PC-9 (cell line): ENCODE data around the gene MMP19. TPM values are rescaled to one million over a fixed set of nuclear protein-coding genes. Genes with fewer than 3 reads are reported as not detected.
A peak's percentile ranks its signal among the peaks of the same experiment; 100 is the strongest.

Experiments used
- BruUV-seq: library from RNA; stranded (reverse); fragments of 400-500 nt; replicated peaks from 2 replicates; lab custom pipeline; 2021; lab: Mats Ljungman, UMichigan
- CTCF ChIA-PET: fragments of 300-600 bp; sonication (Branson Sonifier 250); formaldehyde crosslinking; loops from one replicate; lab custom pipeline; 2022; ENCODE audit warnings: antibody characterized with exemption; lab: Charles Lee
- POLR2A ChIA-PET: fragments of 300-600 bp; sonication (Branson Sonifier 250); formaldehyde crosslinking; loops from one replicate; lab custom pipeline; 2022; ENCODE audit warnings: antibody characterized with exemption; ENCODE audit not compliant: unreplicated experiment; lab: Charles Lee
- DNase-seq, 2 experiments: peaks; one replicate each; pipeline versions ENCODE4 v3.0.0 to v3.0.0-alpha.2; 2015 to 2022; ENCODE audit warnings: mixed read lengths in 1 of 2
- H2AFZ ChIP-seq: fragments of 200-600 bp; sonication (generic); 2 replicates; pipeline ENCODE4 v1.8.1; 2017; ENCODE audit warnings: antibody characterized with exemption
- H3F3A ChIP-seq: fragments of 200-600 bp; sonication (generic); 2 replicates; pipeline ENCODE4 v1.8.1; 2017; ENCODE audit warnings: antibody characterized with exemption, mild to moderate bottlenecking, low read depth; ENCODE audit not compliant: insufficient read depth
- H3K27ac ChIP-seq: fragments of 200-600 bp; sonication (generic); 2 replicates; pipeline ENCODE4 v1.6.1; 2016; ENCODE audit warnings: mixed run types
- H3K27me3 ChIP-seq: fragments of 200-600 bp; sonication (generic); 2 replicates; pipeline ENCODE4 v1.6.1; 2016; ENCODE audit warnings: low read depth, mixed run types; ENCODE audit not compliant: insufficient read depth
- H3K36me3 ChIP-seq: fragments of 200-600 bp; sonication (generic); 2 replicates; pipeline ENCODE4 v1.6.1; 2016; ENCODE audit warnings: low read depth, mixed run types
- H3K4me1 ChIP-seq: fragments of 200-600 bp; sonication (generic); replicated peaks from 2 replicates; pipeline ENCODE4 v1.6.1; 2016; ENCODE audit warnings: mixed run types; ENCODE audit not compliant: insufficient read depth
- H3K4me2 ChIP-seq: fragments of 200-600 bp; sonication (generic); 2 replicates; pipeline ENCODE4 v1.6.1; 2017; ENCODE audit warnings: mixed run types
- H3K4me3 ChIP-seq: fragments of 200-600 bp; sonication (generic); 2 replicates; pipeline ENCODE4 v1.6.1; 2016; ENCODE audit warnings: mixed run types
- H3K79me2 ChIP-seq: fragments of 200-600 bp; sonication (generic); 2 replicates; pipeline ENCODE4 v1.6.1; 2017; ENCODE audit warnings: low read depth, mixed run types
- H3K9me2 ChIP-seq: fragments of 200-600 bp; sonication (generic); 2 replicates; pipeline ENCODE4 v1.8.1; 2017; ENCODE audit warnings: mild to moderate bottlenecking; ENCODE audit not compliant: insufficient read depth
- H3K9me3 ChIP-seq: fragments of 200-600 bp; sonication (generic); 2 replicates; pipeline ENCODE4 v1.8.1; 2016; ENCODE audit warnings: low read depth; ENCODE audit not compliant: insufficient read depth
- H4K20me1 ChIP-seq: fragments of 200-600 bp; sonication (generic); 2 replicates; pipeline ENCODE4 v1.8.1; 2017; ENCODE audit not compliant: insufficient read depth
- EZH2 ChIP-seq: fragments of 200-600 bp; sonication (generic); IDR thresholded peaks from 2 replicates; pipeline ENCODE4 v1.8.0; 2017; ENCODE audit warnings: antibody characterized with exemption, low read depth
- intact Hi-C: fragments of 100-400 bp; cut with micrococcal nuclease; formaldehyde crosslinking; loops from one replicate; pipeline ENCODE4 v1.10.0; 2022; ENCODE audit not compliant: unreplicated experiment
- total RNA-seq: library from RNA; stranded (reverse); gene quantifications from 2 replicates; pipeline ENCODE4 v1.2.3, GENCODE V29; 2021
- TF ChIP-seq, protein P1 (sequence below): fragments of 200-600 bp; sonication (generic); conservative IDR thresholded peaks from 2 replicates; pipeline ENCODE4 v1.6.1; 2017; ENCODE audit warnings: mixed run types, antibody characterized with exemption, mild to moderate bottlenecking, moderate library complexity

MMP19 gene
- total RNA-seq, 1 experiment from 2014 or later: 0.83 TPM

- ChIA-PET CTCF (interaction anchor here (0.6 kb wide), 1 partner anchor 46 kb away, joined by 5 read pairs; no protein-coding TSS in a partner anchor), POLR2A (no interaction called here)
- no peaks in the 10 kb centered on the region for H3K27me3 ChIP-seq
- DNase-seq: no peak
- H3K4me1 ChIP-seq: peaks cover 17% of the 10 kb centered on the region
- peaks cover 28% of the 10 kb centered on the region for H3F3A ChIP-seq
- BruUV-seq: no TSS peak
- no peak overlapping the region for H2AFZ ChIP-seq
- H3K4me2 ChIP-seq: no peak overlapping the region
- H3K9me3 ChIP-seq: no peaks in the 10 kb centered on the region
- peaks cover 53% of the 10 kb centered on the region for H3K79me2 ChIP-seq
- H3K27ac ChIP-seq: no peak overlapping the region
- H3K4me3 ChIP-seq: no peak overlapping the region
- intact Hi-C loops: no loop called here
- peaks cover 7% of the 10 kb centered on the region; the same call in 1 of the 2 replicates for H4K20me1 ChIP-seq
- no peak for TF ChIP-seq EZH2
- TF ChIP-seq, protein P1, sequence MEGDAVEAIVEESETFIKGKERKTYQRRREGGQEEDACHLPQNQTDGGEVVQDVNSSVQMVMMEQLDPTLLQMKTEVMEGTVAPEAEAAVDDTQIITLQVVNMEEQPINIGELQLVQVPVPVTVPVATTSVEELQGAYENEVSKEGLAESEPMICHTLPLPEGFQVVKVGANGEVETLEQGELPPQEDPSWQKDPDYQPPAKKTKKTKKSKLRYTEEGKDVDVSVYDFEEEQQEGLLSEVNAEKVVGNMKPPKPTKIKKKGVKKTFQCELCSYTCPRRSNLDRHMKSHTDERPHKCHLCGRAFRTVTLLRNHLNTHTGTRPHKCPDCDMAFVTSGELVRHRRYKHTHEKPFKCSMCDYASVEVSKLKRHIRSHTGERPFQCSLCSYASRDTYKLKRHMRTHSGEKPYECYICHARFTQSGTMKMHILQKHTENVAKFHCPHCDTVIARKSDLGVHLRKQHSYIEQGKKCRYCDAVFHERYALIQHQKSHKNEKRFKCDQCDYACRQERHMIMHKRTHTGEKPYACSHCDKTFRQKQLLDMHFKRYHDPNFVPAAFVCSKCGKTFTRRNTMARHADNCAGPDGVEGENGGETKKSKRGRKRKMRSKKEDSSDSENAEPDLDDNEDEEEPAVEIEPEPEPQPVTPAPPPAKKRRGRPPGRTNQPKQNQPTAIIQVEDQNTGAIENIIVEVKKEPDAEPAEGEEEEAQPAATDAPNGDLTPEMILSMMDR: peak; percentile 47; the same call in 1 of the 2 replicates
- H3K9me2 ChIP-seq: no peaks in the 10 kb centered on the region
- H3K36me3 ChIP-seq: peaks cover 25% of the 10 kb centered on the region
Measured at GRCh38 chr12:55820679-55821078, 22.1 kb downstream of the MMP19 start.

DNA sequence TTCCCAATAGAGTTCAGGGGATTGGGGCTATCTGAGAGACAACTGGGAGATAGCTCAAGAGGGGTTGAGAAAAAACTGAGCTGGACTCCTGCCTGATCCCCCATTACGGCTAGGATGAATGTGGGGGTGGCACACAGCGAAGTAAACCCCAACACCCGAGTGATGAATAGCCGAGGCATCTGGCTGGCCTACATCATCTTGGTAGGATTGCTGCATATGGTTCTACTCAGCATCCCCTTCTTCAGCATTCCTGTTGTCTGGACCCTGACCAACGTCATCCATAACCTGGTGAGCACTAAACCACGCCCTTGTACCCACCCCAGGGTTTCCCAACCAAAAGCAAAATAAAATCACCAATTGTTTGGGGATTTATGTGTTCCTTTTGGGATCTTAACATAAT lies 23.9 kb downstream of the MMP19 start:
- Histone ChIP-seq H3K9me3 (no peaks in the 10 kb centered on the region), H3K4me2 (peak overlapping the region; percentile 87), H3K9me2 (no peaks in the 10 kb centered on the region), H3K4me3 (peak overlapping the region; percentile 72), H3K36me3 (peaks cover 25% of the 10 kb centered on the region), H3K27me3 (no peaks in the 10 kb centered on the region), H4K20me1 (peaks cover 18% of the 10 kb centered on the region), H2AFZ (no peak overlapping the region; the same call in 1 of the 2 replicates), H3K4me1 (peaks cover 18% of the 10 kb centered on the region), H3F3A (peaks cover 22% of the 10 kb centered on the region), H3K79me2 (peaks cover 59% of the 10 kb centered on the region), H3K27ac (0 out of 2 replicates have a peak overlapping the region, but pooled peaks have one; percentile 37)
- intact Hi-C loops: loop anchor here (5.0 kb wide), 3 partner anchors 77 to 223 kb away; partner anchors contain the start of genes GDF11, PYM1 and RPS26
- BruUV-seq: no TSS peak
- ChIA-PET POLR2A (no interaction called here), CTCF (interaction anchor here (0.7 kb wide), 1 partner anchor 122 kb away, joined by 3 read pairs; no protein-coding TSS in a partner anchor)
- no peak for DNase-seq
- TF ChIP-seq, protein P1: no peak
- no peak for TF ChIP-seq EZH2

- H3F3A ChIP-seq: peaks cover 20% of the 10 kb centered on the region
- ChIA-PET POLR2A (interaction anchor here (0.6 to 1.7 kb wide), 13 partner anchors 11 to 403 kb away, joined by 3 to 59 read pairs (median 8); partner anchors contain the start of genes DNAJC14, MMP19, PYM1 and RAB5B), CTCF (interaction anchor here (0.6 to 1.4 kb wide), 11 partner anchors 8 to 222 kb away, joined by 3 to 10 read pairs (median 4); partner anchors contain the start of genes DNAJC14, PYM1 and RAB5B)
- H3K79me2 ChIP-seq: peaks cover 66% of the 10 kb centered on the region
- no peaks in the 10 kb centered on the region for H3K9me2 ChIP-seq
- H3K4me3 ChIP-seq: peak overlapping the region; percentile 72
- TSS peak; percentile 66 for BruUV-seq
- H2AFZ ChIP-seq: peak overlapping the region; percentile 87
- TF ChIP-seq EZH2: no peak
- TF ChIP-seq, protein P1: no peak
- DNase-seq: peak in 1 of 2 experiments; percentile 39
- H3K27me3 ChIP-seq: no peaks in the 10 kb centered on the region
- peaks cover 24% of the 10 kb centered on the region for H3K36me3 ChIP-seq
- intact Hi-C loops: loop anchor here (5.0 kb wide), 3 partner anchors 76 to 224 kb away; partner anchors contain the start of genes GDF11, PYM1 and RPS26
- peak overlapping the region; percentile 87 for H3K4me2 ChIP-seq
- peak overlapping the region; percentile 37; the same call in 1 of the 2 replicates for H3K27ac ChIP-seq
- H3K4me1 ChIP-seq: peaks cover 18% of the 10 kb centered on the region
- no peaks in the 10 kb centered on the region for H3K9me3 ChIP-seq
- H4K20me1 ChIP-seq: peaks cover 19% of the 10 kb centered on the region
Measured at GRCh38 chr12:55818140-55818728, 24.5 kb downstream of the MMP19 start.
